SK-MEL-5 (cell line): ENCODE results near the gene GALNT18. TPM values are rescaled to one million over a fixed set of nuclear protein-coding genes. Genes with fewer than 3 reads are reported as not detected.

Experiments
- DNase-seq: peaks from one replicate; pipeline ENCODE4 v3.0.0-alpha.2; 2016; ENCODE audit warnings: low read depth, low spot score
- in situ Hi-C: cut with HindIII; loops from 2 replicates; pipeline ENCODE4 v1.10.0; 2016; ENCODE audit warnings: low sequenced_read_pairs, high pct_unique_total_duplicates, low pct_unique_long_range_greater_than_20kb
- total RNA-seq: library from RNA; depleted of rRNA; stranded (reverse); fragments of >200 nt; shearing (Covaris generic); gene quantifications from 2 replicates; pipeline ENCODE4 v1.2.3, GENCODE V29; 2014

GALNT18 gene
- total RNA-seq, 1 experiment from 2014 or later: 3.4 TPM

- in situ Hi-C loops: no loop called here
- DNase-seq: no peak
These were observed 301.0 kb downstream of the GALNT18 start for GRCh38 chr11:11320825-11321224.

GRCh38 chr11:11318961-11319360 lies 302.8 kb downstream of the GALNT18 start:
- no peak for DNase-seq

GRCh38 chr11:11318461-11318860 lies 303.3 kb downstream of the GALNT18 start:
- no peak for DNase-seq
- in situ Hi-C loops: no loop called here

More at GRCh38 chr11:11318961-11319360, 302.8 kb downstream of the GALNT18 start:
- in situ Hi-C loops: no loop called here

GRCh38 chr11:11316651-11317230 lies 305.1 kb downstream of the GALNT18 start:
- DNase-seq: peak; percentile 71
- in situ Hi-C loops: no loop called here

- in situ Hi-C loops: no loop called here
- DNase-seq: no peak
These were observed 307.7 kb downstream of the GALNT18 start for GRCh38 chr11:11313902-11314692.

GRCh38 chr11:11313426-11313825 lies 308.4 kb downstream of the GALNT18 start:
- in situ Hi-C loops: no loop called here
- peak; percentile 17 for DNase-seq

- in situ Hi-C loops: no loop called here
- DNase-seq: no peak
These were observed 309.1 kb downstream of the GALNT18 start for GRCh38 chr11:11312738-11313137.

- in situ Hi-C loops: no loop called here
- no peak for DNase-seq
These were observed 310.6 kb downstream of the GALNT18 start for GRCh38 chr11:11311169-11311568.

GRCh38 chr11:11309906-11310305 lies 311.9 kb downstream of the GALNT18 start:
- no peak for DNase-seq
- in situ Hi-C loops: no loop called here

- no peak for DNase-seq
- in situ Hi-C loops: no loop called here
These were observed 313.6 kb downstream of the GALNT18 start for GRCh38 chr11:11308249-11308648.

GRCh38 chr11:11306855-11307254 lies 314.9 kb downstream of the GALNT18 start:
- DNase-seq: no peak
- in situ Hi-C loops: no loop called here

GRCh38 chr11:11304550-11304949 lies 317.3 kb downstream of the GALNT18 start:
- in situ Hi-C loops: no loop called here
- DNase-seq: no peak

GRCh38 chr11:11302565-11302964 lies 319.2 kb downstream of the GALNT18 start:
- no peak for DNase-seq
- in situ Hi-C loops: no loop called here

- in situ Hi-C loops: no loop called here
- no peak for DNase-seq
These were observed 320.6 kb downstream of the GALNT18 start for GRCh38 chr11:11301212-11301611.

- no peak for DNase-seq
- in situ Hi-C loops: no loop called here
These were observed 324.2 kb downstream of the GALNT18 start for GRCh38 chr11:11297578-11297977.

- in situ Hi-C loops: no loop called here
These were observed 325.4 kb downstream of the GALNT18 start for GRCh38 chr11:11296434-11296833.

GRCh38 chr11:11294551-11294855 lies 327.3 kb downstream of the GALNT18 start:
- no peak for DNase-seq
- in situ Hi-C loops: no loop called here

More at GRCh38 chr11:11296434-11296833, 325.4 kb downstream of the GALNT18 start:
- no peak for DNase-seq

- no peak for DNase-seq
- in situ Hi-C loops: no loop called here
These were observed 327.8 kb downstream of the GALNT18 start for GRCh38 chr11:11293798-11294550.

GRCh38 chr11:11292839-11293238 lies 329.0 kb downstream of the GALNT18 start:
- in situ Hi-C loops: no loop called here
- DNase-seq: no peak
